Central memory CD8-positive, alpha-beta T cell (primary cell): ENCODE data around the gene TJAP1.
"Not testable (repeated sequence)": the region's sequence is repeated elsewhere in the genome, so short reads cannot be mapped to it uniquely, and the experiment has no call there.

Experiments used
- ATAC-seq: fragments of 150-1000 bp; cut with Tn5 transposase; replicated peaks from 2 replicates; pipeline ENCODE4 v1.10.0; 2022; ENCODE audit warnings: mild to moderate bottlenecking, moderate FRiP score, moderate number of reproducible peaks; ENCODE audit not compliant: poor library complexity, severe bottlenecking; ENCODE audit errors: extremely low read depth
- DNase-seq, 2 donors: peaks; one replicate each; pipeline ENCODE4 v3.0.0; 2021; ENCODE audit warnings: low spot score in 2 of 2
- H3K27ac Mint-ChIP-seq: one replicate; pipeline ENCODE4 v1.8.0; 2022; ENCODE audit warnings: low read depth, mild to moderate bottlenecking, moderate library complexity, mixed read lengths
- H3K27me3 Mint-ChIP-seq: one replicate; pipeline ENCODE4 v1.8.0; 2022; ENCODE audit warnings: mixed read lengths
- H3K36me3 Mint-ChIP-seq: one replicate; pipeline ENCODE4 v1.8.0; 2022; ENCODE audit warnings: mild to moderate bottlenecking, moderate library complexity, mixed read lengths; ENCODE audit not compliant: insufficient read depth
- H3K4me1 Mint-ChIP-seq: one replicate; pipeline ENCODE4 v1.8.0; 2022; ENCODE audit warnings: mixed read lengths
- H3K4me3 Mint-ChIP-seq: one replicate; pipeline ENCODE4 v1.8.0; 2022; ENCODE audit warnings: mild to moderate bottlenecking, moderate library complexity, mixed read lengths
- H3K9me3 Mint-ChIP-seq: one replicate; pipeline ENCODE4 v1.8.0; 2022; ENCODE audit warnings: mixed read lengths

Gene TJAP1

DNA sequence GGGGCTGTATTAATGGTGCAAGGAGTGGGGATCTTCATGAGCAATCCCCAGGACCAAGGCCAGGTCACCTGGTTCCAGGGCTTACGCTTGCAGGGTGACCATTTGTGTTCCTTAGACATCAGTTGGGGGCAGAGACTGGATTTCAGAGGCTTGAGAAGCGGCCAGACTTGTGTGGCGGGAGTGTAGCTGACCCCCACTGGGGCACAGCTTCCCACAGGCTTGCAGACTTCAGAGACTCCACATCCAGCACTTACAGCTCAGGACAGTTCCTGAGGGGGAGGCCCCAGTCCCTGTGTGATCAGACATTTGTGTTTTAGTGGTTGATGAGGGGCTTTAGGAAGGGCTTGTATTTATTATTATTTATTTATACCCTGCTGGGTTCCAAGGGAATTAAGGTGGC, 15.3 kb downstream of the TJAP1 start:
- Mint-ChIP-seq H3K27me3 (no peaks in the 10 kb centered on the region), H3K27ac (peak overlapping the region; percentile 7), H3K4me1 (peaks cover 42% of the 10 kb centered on the region), H3K4me3 (no peak overlapping the region), H3K9me3 (no peaks in the 10 kb centered on the region), H3K36me3 (peaks cover 9% of the 10 kb centered on the region)
- no peak for DNase-seq
- ATAC-seq, result no peak

DNA sequence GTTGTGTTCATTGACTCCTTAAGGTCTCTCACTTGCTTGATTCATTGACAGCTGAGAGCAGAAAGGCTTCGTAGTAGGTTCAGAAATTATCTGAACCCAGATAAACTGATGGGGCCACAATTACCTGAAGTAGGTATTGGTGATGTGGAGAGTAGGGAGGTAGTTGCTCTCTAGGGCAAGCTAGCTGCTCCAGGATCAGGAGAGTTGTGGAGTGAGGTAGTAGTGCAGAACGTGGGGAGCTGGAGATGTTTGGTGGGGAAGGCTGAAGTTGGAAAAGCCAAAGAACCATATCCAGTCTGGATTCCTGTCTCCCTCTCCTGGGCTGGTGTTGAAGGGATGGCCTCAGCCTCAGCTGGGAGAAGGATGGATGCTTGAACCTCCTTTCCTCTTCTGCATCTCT, 15.9 kb downstream of the TJAP1 start:
- Mint-ChIP-seq H3K9me3 (no peaks in the 10 kb centered on the region), H3K4me1 (peaks cover 42% of the 10 kb centered on the region), H3K27me3 (no peaks in the 10 kb centered on the region), H3K36me3 (peaks cover 10% of the 10 kb centered on the region), H3K27ac (peak overlapping the region; percentile 7), H3K4me3 (no peak overlapping the region)
- DNase-seq, result no peak
- no peak for ATAC-seq

DNA sequence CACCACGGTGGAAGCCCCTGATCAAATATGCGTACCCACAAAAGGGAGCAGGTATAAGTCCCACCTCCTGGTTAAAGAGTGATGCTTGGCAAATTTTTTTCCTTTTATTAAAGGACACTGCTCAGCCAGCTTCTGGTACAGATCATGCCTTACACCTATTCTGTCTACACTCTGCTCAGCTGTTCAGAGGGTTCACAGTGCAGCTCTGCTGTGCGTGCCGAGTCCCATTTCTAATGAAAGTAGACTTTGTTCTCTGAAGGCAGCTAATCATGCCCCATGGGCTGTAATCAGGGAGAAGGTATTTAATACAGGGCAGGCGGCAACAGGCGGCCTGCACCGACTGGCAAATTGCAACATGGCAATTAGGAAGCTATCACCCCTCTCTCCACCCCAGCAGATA, 16.5 kb downstream of the TJAP1 start:
- H3K4me3 Mint-ChIP-seq, result no peak overlapping the region
- H3K9me3 Mint-ChIP-seq, result no peaks in the 10 kb centered on the region

DNA sequence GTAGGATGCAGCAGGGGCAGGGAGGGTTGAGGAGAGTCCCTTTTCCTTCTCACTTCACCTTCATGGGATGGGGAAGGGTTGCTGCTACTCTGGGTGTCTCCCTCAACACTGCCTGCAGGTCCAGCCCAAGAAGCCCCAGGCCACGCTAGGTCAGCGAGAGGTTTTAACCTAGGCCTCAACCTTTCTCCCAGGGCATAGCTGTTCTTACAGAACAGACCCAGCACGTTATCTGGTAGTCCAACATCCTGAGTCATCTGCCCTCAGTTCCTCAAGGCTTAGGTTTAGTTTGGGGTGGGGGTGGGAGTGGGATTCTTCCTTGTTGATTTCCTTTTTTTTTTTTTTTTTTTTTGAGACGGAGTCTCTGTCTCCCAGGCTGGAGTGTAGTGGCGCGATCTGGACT, 17.0 kb downstream of the TJAP1 start:
- Mint-ChIP-seq H3K27ac (peak overlapping the region; percentile 91), H3K27me3 (no peaks in the 10 kb centered on the region), H3K36me3 (peaks cover 7% of the 10 kb centered on the region), H3K9me3 (no peaks in the 10 kb centered on the region), H3K4me3 (no peak overlapping the region), H3K4me1 (peaks cover 38% of the 10 kb centered on the region)
- no peak for DNase-seq
- no peak for ATAC-seq

More for the DNA sequence above, 16.5 kb downstream of the TJAP1 start:
- Mint-ChIP-seq H3K27me3 (no peaks in the 10 kb centered on the region), H3K36me3 (peaks cover 10% of the 10 kb centered on the region), H3K4me1 (peaks cover 42% of the 10 kb centered on the region), H3K27ac (peak overlapping the region; percentile 91)
- no peak for ATAC-seq
- no peak for DNase-seq

DNA sequence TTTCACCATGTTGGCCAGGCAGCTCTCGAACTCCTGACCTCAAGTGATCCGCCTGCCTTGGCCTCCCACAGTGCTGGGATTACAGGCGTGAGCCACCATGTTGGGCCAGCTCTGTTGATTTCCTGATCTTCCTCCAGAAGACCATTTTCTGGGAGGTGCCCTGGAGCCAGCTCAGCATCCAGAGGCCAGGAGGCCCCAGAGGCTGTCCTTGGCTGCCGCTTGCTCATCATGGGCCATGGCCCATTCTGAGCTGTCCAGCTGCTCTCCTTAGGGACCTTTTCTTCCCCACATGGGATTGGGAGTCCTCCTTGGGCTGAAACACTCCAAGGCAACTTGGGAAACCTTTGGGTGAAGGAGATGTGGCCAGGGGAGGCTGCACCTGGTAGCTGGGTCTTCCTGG, 17.4 kb downstream of the TJAP1 start:
- Mint-ChIP-seq H3K27ac (peak overlapping the region; percentile 91), H3K36me3 (peaks cover 10% of the 10 kb centered on the region), H3K9me3 (no peaks in the 10 kb centered on the region), H3K4me3 (peak overlapping the region; percentile 58), H3K27me3 (no peaks in the 10 kb centered on the region), H3K4me1 (peaks cover 37% of the 10 kb centered on the region)
- ATAC-seq, result no peak
- DNase-seq, result no peak

DNA sequence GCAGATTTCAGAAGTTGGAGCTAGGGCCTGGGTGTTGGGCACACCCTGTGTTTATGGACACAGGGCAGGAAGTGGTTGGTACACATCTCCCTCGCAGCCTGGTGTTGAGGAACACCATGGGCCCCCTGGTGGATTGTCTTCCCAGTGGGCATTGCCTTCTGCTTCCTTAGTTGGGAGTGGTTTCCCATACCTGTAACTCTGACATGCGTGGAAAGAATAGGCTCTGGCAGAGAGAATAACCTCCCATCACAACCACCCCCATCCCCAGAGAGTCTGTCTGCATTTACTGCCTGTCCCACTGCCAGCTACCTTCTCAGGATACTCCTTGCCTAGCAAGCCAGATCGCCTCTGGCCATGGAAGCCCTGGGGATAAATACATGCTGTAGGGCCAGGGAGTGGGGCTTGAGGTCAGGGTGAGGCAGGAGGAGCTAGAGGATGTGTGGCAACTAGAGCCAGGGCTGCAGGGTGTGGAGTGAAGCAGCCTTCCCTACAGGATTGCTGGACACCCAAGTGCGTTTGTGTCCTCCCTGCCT, 18.1 kb downstream of the TJAP1 start:
- H3K4me3 Mint-ChIP-seq, result peak overlapping the region; percentile 58
- H3K9me3 Mint-ChIP-seq, result no peaks in the 10 kb centered on the region
- H3K4me1 Mint-ChIP-seq, result peaks cover 31% of the 10 kb centered on the region
- H3K27ac Mint-ChIP-seq, result peak overlapping the region; percentile 91
- H3K36me3 Mint-ChIP-seq, result peaks cover 9% of the 10 kb centered on the region
- no peaks in the 10 kb centered on the region for H3K27me3 Mint-ChIP-seq
- peak; percentile 84 for ATAC-seq
- no peak for DNase-seq

DNA sequence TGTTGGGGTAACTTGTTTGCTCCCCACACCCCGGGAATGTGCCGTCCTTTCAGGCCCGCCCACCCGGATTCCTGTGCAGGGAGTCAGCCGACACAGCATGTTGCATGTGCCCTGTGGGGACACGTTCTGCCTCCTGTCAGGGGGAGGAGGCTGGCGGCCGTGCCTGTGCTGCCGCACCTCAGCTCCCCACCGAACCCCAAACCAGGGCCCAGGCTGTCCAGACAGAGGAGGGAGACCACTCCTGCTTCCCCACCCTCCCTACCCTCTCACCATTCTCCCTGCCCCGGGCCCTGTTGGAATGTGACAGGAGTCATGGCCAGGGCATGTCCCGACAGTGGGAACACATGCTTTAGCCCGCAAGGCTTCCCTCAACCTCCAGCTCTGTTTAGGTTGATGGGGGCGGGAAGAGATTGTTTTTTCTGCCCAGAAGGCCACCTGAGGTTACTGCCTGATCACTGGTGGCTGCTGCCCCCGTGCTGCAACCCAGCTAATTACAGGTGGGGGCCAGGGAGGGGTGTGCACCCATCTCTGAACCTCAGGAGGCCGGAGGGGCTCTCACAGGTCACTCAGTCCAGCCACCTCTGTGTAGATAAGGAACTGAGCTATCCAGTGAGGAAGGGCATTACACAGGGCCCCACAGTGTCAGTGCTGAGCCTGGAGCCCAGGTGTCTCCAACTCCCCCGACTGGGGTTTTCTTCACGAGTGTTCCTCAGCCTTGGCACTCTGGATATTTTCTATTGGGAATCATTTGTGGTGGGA, 19.2 kb downstream of the TJAP1 start:
- Mint-ChIP-seq H3K4me3 (no peak overlapping the region), H3K36me3 (peaks cover 20% of the 10 kb centered on the region), H3K9me3 (no peaks in the 10 kb centered on the region), H3K27ac (no peak overlapping the region), H3K27me3 (no peaks in the 10 kb centered on the region), H3K4me1 (peaks cover 31% of the 10 kb centered on the region)
- ATAC-seq (no peak), DNase-seq (no peak)

DNA sequence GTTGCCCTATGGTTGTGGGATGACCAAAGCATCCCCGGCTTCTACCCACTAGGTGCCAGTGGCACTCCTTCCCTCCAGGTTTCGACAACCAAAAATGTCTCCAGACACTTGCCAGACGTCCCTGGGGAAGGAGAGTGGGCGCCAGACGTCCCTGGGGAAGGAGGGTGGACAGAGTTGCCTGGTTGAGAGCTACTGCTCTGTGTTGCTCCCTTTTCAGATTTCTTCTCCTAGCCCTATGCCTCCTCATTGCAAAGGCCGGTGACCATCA, 19.7 kb downstream of the TJAP1 start:
- H3K27me3 Mint-ChIP-seq, result no peaks in the 10 kb centered on the region
- no peak overlapping the region for H3K4me3 Mint-ChIP-seq
- peaks cover 20% of the 10 kb centered on the region for H3K36me3 Mint-ChIP-seq
- DNase-seq, result no peak
- ATAC-seq, result no peak
- no peaks in the 10 kb centered on the region for H3K9me3 Mint-ChIP-seq
- no peak overlapping the region for H3K27ac Mint-ChIP-seq
- H3K4me1 Mint-ChIP-seq, result peaks cover 31% of the 10 kb centered on the region

DNA sequence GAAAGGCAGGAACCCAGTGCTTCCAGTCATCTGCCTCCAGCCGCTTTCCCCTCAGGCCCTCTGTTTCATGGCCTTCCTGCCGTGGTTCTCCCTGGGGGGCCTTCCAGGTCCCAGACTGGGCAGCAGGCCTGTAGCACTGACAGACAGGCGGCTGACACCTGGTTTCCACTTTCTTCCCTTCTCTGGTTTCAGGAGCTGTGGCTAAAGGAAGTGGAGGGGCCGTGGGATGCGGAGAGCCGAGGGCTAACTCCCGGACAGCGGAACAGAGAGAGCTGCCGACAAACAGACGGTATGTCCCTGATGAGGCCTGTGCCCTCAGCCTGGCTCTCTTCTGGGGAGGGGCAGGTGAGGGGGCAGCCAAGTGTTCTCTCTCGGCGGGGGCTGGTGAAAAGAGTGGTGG, 20.3 kb downstream of the TJAP1 start:
- no peak for DNase-seq
- peaks cover 21% of the 10 kb centered on the region for H3K36me3 Mint-ChIP-seq
- no peaks in the 10 kb centered on the region for H3K27me3 Mint-ChIP-seq
- no peak overlapping the region for H3K4me3 Mint-ChIP-seq
- H3K4me1 Mint-ChIP-seq, result peaks cover 26% of the 10 kb centered on the region
- no peak for ATAC-seq
- H3K27ac Mint-ChIP-seq, result no peak overlapping the region
- no peaks in the 10 kb centered on the region for H3K9me3 Mint-ChIP-seq

DNA sequence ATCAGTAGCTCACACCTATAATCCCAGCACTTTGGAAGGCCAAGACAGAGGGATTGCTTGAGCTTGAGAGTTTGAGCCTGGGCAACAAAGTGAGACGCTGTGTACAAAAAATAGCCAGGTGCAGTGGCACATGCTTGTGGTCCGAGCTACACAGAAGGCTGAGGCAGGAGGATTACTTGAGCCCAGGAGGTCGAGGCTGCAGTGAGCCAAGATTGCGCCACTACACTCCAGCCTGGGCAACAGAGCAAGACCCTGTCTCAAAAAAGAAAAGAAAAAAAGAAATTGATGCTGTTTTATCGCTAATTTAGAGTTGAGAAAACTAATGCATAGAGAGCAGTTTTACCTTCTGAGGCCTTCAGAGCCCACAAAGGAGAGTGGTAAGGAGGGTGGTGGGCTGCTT, 20.9 kb downstream of the TJAP1 start:
- H3K27ac Mint-ChIP-seq, DNase-seq, H3K27me3 Mint-ChIP-seq, ATAC-seq, H3K4me3 Mint-ChIP-seq, H3K9me3 Mint-ChIP-seq: not testable (repeated sequence)
- H3K36me3 Mint-ChIP-seq, result peaks cover 21% of the 10 kb centered on the region
- peaks cover 21% of the 10 kb centered on the region for H3K4me1 Mint-ChIP-seq

DNA sequence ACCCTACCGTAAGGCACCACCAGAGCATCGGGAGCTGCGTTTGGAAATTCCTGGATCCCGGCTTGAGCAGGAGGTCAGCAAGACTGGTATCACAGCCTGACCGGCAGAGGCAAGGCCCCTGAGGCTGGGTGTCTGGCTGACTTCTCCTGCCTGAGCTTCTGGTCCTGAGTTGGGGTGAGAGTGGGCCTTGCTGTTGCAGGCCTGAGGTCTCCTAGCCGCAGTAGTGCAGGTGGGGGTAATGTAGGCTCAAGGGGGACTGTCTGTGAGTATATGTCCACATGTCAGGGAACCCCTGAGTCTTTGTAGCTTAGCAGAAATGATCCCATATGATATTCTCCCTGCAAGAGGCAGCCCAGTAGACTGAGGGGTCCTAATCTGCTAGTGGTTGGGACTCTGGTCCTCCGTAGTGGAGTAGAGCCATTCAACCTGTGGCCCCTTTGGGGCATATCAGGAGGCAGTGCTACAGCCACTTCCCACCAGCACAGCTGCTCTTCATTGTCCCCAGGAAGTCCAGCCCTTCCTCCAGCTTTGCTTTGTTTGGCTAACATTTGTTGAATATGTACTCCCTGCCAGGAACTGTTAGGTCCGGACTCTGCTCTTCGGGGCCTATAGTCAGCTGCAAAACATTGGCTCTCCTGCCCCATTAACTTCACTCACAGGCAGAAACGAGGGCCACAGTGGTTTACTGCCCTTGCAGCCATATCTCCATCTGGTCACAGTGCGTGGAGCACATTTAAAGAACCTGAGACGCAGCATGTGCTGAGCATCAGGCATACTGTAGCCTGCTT, 21.9 kb downstream of the TJAP1 start:
- no peaks in the 10 kb centered on the region for H3K27me3 Mint-ChIP-seq
- H3K36me3 Mint-ChIP-seq, result peaks cover 28% of the 10 kb centered on the region
- H3K4me3 Mint-ChIP-seq, result no peak overlapping the region
- peaks cover 14% of the 10 kb centered on the region for H3K4me1 Mint-ChIP-seq
- H3K27ac Mint-ChIP-seq, result no peak overlapping the region
- ATAC-seq (no peak), DNase-seq (no peak)
- no peaks in the 10 kb centered on the region for H3K9me3 Mint-ChIP-seq

DNA sequence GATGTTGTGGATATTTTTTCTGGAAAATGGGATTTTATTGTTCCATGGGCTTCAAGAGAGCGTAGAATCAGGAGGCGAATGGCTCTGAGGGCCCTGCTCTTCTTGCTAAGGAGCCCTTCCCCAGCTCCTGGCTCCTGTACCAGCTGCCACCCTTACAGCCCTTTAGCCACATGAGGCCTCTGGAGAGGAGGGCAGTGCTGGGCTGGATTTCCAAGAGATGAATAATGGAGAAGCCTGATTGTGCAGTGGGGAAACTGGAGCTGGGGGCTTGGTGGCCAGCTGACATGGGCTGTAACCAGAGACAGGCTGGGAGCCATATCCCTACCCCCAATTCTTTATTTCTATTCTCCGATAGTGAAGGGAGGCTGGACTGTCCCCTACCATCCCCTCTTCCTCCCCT, 23.6 kb downstream of the TJAP1 start:
- Mint-ChIP-seq H3K4me3 (no peak overlapping the region), H3K9me3 (no peaks in the 10 kb centered on the region), H3K27ac (peak overlapping the region; percentile 41), H3K27me3 (no peaks in the 10 kb centered on the region), H3K4me1 (peaks cover 3% of the 10 kb centered on the region), H3K36me3 (peaks cover 30% of the 10 kb centered on the region)
- no peak for DNase-seq
- no peak for ATAC-seq

DNA sequence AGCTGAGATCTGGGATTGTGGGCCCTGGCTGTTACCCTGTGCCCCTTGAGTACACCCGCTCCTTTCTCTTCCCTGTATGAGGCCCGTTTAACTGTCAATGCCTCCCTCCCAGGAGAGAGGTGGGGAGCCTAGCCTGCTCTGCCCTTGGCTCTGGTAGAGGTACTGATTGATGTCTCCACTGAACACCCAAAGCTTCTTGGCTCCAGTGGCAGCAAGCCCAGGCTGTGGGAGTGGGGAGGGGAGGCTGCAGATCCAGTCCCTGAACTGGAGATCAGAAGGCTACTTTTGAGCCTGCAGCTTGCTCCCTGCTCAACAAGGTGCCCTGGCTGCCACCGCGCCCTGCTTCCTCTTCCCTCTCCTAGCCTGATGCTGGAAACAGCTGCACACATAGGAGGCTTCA, 25.3 kb downstream of the TJAP1 start:
- peaks cover 28% of the 10 kb centered on the region for H3K36me3 Mint-ChIP-seq
- H3K9me3 Mint-ChIP-seq, result no peaks in the 10 kb centered on the region
- peak overlapping the region; percentile 35 for H3K27ac Mint-ChIP-seq

More for the DNA sequence above, 25.3 kb downstream of the TJAP1 start:
- peaks cover 2% of the 10 kb centered on the region for H3K27me3 Mint-ChIP-seq
- peaks cover 11% of the 10 kb centered on the region for H3K4me1 Mint-ChIP-seq
- no peak overlapping the region for H3K4me3 Mint-ChIP-seq
- DNase-seq (no peak), ATAC-seq (no peak)
